ENCODE results near the gene TMCC3.
"Not testable (repeated sequence)": the region's sequence is repeated elsewhere in the genome, so short reads cannot be mapped to it uniquely, and the experiment has no call there.

Gene TMCC3

DNA sequence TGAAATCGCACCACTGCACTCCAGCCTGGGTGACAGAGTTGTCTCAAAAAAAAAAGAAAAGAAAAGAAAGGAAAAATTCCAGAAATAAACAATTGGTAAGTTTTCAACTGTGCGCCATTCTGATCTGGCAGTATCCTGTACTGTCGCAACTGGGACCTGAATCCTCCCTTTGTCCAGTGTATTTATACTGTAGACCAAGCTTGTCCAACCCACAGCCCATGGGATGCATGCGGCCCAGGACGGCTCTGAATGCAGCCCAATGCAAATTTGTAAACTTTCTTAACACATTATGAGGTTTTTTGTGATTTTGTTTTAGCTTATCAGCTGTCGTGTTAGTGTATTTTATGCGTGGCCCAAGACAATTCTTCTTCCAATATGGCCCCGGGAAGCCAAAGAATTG, 84.7 kb downstream of the TMCC3 start:
- DNase-seq (ENCODE audit: low read depth) = no peak

DNA sequence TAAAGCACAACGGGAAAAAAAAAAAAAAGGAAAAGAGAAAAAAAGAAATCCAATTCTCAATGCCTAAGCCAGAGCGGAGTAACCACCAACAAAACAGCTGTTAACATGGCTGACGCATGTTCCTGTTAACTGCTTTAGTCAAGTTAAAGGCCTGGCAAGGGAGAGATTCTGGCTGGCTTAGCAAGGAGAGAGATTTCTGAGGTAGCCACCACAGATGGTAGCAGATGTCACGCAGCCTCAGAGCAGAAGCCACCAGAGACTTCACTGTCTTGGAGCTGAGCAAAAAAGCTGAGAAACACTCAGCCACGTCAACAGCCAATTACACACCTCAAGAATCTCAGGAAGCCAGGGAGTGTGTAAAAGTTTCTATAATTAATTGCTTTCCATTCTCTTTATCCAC, 87.1 kb downstream of the TMCC3 start:
- DNase-seq (ENCODE audit: low read depth) = no peak

DNA sequence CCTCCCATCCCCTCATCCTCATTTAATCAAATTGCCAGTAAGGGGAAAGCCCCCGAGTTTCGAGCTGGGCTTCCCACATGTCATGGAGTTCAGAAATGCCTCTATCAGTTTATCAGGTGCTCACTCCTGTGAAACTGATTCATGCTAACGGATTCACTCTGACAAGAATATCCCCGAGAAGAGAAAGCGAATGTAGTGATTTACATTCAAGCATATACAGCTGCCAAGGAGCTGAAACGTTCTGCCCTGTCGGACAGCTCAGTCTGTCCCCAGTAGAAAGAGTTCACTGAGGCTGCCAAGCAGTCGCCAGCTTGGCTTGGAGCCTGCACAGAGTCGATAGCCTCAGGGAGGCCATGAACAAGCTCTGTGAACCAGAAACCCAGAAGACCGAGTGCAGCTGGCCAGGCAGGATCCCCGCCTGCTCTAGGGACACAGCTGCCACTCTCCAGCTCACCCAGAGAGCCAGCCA, 88.4 kb downstream of the TMCC3 start:
- DNase-seq (ENCODE audit: low read depth) = no peak

DNA sequence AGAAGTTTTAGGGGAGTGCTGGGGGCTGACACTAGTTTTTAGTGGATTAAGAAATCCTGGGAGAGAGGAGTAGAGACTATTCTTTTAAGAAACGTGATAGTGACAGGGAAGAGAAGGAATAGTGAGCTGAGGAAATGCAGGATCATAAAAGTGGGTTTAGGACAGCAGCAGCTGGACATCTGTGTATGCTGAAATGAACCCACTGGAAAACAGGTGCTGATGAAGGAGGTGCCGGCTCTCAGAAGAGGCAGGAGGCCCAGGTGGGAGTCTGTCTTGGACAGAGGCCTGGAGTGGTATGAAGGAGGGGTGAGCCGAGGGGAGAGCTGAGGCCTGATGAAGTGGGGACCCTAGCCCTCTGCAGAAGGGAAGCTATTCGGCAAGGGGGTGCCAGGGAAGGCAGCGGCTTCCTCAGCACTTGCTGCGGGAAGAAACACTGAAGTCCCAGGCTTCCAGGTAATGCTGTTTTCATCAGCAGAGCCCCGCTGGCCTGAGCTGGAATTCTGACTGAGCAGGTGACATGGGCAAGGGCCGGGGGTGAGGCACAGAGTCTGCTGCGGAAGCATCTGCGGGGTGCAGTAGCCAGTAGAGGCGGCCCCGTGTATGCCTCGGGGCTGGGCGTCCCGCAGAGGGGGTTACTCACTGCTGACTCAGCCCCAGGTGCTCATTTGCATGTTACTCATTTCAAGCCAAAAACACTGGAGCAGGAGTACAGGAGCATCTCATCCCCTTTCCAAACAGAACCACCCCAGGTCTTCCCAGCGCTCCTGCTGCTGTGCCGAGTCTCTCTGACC, 89.7 kb downstream of the TMCC3 start:
- no peak for DNase-seq (ENCODE audit: low read depth)

DNA sequence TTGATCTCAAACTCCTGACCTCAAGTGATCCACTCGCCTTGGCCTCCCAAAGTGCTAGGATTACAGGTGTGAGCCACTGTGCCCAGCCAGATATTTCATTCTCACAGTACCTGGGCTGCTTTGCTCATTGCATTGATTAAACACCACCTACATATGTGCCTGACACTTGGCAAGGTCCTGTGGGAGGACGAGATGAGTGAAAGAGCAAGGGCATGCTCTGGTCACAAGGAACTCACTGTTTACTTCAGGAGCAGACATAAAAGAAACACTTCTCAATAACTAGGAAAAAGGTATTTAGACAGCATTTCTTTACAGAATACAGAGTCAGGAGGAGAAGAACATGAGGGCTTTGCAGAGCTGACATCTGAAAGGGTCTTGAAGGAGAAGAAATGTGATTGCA, 91.7 kb downstream of the TMCC3 start:
- DNase-seq (ENCODE audit: low read depth) = no peak

DNA sequence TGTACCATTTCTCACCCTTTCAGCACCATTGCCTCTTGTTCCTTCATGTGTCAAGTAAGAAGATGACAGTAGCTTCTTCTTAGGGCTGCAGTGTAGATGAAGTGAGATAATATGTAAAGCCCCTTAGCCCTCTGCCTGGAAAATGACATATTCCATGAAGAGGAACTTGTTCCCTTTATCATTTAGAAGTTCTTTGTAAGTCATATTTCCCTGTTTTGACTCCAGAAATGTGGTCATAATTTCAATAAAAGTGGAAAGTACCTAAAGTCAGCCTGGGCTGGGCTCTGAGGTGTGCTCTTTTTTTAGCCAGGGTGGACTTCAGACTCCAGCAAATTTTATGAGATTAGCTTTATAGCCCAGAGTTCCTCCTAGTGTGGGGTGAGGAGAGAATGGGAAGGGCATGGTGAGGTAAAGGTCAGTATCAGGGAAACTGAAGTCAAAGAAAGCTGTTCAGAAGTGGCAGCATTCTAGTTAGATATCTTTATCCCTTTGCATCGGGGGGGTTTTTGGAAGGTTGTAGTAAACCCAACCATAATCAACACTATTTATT, 92.5 kb downstream of the TMCC3 start:
- DNase-seq (ENCODE audit: low read depth) = no peak

DNA sequence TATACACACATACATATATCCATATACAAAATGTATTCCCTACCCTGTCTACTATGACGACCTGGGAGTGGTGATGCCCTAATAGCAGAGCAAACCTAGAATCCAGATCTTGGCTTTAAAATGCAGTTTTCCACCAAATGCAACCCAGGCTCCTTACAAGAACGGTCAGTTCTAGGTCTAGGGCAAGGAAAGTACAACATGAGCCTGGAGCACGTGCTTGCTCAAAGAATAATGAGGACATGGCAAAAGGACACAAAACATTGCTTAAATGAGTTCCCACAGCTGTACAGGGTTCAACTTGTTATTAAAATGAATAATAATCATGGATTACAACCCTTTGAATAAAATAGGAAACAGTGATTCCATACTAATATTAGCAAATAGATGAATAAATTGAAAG, 94.7 kb downstream of the TMCC3 start:
- DNase-seq (ENCODE audit: low read depth) = no peak

DNA sequence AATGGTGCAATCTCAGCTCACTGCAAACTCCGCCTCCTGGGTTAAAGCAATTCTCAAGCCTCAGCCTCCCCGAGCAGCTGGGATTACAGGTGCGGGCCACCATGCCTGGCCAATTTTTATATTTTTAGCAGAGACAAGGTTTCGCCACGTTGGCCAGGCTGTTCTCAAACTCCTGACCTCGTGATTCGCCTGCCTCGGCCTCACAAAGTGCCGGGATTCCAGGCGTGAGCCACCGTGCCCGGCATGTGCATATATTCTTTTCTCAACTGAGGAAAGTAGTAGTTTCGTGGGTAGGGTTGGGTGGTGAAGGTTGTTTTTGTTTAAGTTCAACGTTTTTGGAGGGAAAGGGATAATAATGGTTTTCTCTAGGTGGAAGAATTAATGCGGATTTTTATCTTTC, 96.5 kb downstream of the TMCC3 start:
- DNase-seq (ENCODE audit: low read depth) = no peak

DNA sequence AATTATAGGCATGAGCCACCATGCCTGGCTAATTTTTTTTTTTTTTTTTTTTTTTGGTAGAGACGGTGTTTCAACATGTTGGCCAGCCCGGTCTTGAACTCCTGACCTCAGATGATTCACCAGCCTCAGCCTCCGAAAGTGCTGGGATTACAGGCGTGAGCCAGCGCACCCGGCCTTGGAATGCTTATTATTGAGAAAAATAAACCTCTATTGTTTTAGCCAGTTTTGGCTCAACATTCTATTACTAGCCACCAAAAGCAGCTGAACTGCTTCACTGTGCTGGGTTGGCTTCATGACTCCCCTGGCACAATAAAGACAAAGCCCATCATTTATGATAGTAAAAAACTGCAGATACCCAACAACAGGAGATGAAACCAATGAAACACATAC, 97.2 kb downstream of the TMCC3 start:
- DNase-seq (ENCODE audit: low read depth) = no peak

DNA sequence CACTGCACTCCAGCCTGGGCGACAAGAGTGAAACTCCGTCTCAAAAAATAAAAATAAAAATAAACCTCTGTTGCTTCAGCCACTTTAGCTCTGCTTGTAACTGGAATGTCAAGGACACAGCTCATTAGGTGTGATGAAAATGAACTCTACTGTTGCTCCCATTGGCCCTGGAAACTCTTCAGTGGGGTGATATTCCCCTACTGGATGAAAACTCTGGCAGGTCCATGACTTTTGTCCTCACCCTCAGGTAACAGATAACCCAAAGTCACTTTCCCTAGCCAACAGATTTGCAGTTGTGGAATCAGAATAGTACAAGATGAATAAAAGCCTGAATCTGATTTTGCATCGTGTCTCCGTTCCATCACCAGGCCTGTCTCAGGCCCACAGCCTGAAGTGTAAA, 98.5 kb downstream of the TMCC3 start:
- no peak for DNase-seq (ENCODE audit: low read depth)

DNA sequence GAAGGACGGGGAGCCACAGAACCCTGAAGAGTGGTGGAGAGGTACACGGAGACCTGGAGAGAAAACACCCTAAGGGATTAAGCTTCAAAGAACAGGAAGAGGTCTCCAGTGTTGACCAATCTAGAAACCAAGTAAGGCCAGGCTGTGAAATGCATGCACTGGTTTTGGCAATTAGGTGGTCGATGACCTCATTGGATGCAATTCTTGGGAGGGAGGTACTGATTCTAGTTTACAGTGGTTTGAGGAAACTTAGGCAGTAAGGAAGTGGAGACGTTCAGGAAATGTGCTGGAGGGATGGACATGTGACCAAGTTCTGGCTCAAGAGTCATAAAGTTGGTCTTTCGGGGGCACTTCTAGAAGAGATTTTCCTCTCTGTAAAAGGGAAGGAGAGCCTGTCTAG, 99.4 kb downstream of the TMCC3 start:
- DNase-seq (ENCODE audit: low read depth) = no peak

DNA sequence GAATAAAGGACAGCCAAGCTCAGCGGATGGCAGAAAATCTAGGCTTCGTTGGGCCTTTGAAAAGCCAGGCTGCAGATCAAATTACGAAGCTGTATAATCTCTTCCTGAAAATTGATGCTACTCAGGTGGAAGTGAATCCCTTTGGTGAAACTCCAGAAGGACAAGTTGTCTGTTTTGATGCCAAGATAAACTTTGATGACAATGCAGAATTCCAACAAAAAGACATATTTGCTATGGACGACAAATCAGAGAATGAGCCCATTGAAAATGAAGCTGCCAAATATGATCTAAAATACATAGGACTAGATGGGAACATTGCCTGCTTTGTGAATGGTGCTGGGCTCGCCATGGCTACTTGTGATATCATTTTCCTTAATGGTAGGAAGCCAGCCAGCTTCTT, 101.5 kb downstream of the TMCC3 start:
- DNase-seq (ENCODE audit: low read depth) = not testable (repeated sequence)

DNA sequence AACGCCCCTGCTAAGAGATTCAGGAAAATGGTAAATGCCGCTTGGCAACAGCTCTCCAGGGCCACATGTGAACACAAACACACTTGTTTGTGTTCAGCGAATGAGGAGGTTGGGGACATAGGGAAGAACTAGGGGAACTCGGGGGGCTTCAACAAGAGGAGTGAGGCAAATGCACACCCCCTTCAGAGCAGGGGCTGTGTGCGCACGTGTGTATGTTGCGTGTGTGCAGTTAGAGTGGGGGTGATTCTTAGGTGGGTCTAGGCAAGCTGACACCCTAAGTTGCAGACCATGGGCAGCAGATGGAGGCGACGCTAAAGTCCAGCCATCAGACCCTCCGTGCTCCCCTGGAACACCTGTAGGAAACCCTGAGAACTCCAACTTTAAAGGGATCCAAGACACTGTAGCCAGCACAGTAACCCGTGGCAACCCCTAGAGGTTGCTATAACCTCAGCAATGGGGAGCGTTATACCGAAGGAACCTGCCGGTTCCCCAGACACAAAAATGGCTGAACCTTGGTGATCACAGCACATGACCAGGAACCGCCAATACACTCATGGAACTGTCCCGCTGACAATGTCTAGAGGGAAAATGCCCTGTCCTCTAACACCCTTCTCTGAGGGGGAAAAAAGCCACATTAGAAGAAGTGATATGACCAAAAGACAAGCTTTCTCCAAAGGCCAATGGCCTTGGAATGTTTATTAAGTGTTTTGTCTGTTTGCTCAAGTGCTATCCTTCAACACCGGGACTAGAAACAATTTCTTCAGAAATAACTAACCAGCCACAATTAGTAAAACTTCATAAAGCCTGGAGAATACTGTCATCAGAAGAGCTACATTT, 104.2 kb downstream of the TMCC3 start:
- DNase-seq (ENCODE audit: low read depth) = no peak

DNA sequence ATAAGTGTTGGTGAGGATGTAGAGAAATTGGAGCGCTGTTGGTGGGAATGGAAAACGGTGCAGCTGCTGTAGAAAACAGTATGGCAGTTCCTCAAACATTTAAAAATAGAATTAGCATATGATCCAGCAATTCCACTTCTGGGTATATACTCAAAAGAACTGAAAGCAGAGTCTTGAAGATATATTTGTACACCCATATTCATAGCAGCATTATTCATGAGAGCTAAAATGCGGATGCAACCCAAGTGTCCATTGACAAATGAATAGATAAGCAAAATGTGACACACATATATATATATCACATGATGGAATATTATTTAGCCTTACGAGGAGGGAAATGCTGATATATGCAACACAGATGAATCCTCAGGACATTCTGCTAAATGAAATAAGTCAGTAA, 106.0 kb downstream of the TMCC3 start:
- DNase-seq (ENCODE audit: low read depth) = no peak

DNA sequence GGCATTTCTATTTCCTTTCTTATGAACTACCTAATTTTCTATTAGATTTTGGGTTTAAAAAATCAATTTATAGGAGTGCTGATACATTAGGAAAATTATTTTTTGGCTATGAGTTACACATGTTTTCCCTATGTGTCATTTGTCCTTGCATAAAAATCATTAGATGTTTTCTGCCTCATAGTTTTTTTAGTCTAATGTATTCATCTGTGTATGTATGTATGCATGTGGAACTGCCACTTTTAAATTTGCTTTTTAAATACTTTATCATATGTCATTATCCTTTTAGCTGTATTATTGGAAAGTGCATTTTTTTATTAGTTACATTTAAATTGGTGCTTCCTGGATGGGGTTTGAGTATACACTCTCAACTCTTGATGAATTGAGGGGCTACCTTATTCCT, 112.0 kb downstream of the TMCC3 start:
- no peak for DNase-seq (ENCODE audit: low read depth)

DNA sequence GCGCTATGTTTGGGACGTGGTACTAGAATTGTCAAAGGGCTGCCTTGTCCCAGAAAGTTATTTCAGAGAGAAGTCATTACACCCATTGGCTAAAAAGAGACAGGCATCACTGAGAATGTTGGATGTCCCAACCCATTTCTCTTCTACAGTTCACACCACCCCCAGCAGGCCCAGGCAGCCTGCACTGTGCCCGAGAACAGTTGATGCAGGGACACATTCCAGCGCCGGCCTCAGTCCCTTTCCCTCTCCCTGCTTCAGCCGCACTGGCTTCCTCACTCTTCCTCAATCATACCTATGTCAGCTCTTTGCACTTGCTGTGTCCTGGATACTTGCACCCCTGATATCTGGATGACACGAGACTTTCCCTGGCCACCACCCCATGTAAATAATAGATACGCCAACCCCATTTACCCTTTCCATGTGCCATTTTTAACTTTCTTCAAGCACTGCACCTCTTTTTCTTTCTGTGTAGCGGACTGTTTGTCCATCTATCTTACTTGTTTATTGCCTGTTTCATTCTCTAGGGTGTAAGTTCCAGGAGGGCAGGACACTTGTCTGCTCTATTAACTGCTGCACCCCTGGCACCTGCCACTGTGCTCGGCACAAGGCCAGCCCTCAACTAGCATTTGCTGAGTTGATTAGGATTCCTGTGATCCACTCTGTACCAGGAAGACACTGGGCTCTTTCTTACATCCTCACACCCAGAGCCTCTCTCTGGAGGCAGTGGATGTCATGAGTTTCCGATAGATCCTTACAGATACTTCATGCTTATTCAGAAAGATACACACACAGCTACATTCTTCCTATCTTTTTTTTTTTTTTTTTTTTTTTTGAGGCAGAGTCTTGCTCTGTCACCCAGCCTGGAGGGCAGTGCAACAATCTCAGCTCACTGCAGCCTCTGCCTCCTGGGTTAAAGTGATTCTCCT, 114.1 kb downstream of the TMCC3 start:
- no peak for DNase-seq (ENCODE audit: low read depth)

DNA sequence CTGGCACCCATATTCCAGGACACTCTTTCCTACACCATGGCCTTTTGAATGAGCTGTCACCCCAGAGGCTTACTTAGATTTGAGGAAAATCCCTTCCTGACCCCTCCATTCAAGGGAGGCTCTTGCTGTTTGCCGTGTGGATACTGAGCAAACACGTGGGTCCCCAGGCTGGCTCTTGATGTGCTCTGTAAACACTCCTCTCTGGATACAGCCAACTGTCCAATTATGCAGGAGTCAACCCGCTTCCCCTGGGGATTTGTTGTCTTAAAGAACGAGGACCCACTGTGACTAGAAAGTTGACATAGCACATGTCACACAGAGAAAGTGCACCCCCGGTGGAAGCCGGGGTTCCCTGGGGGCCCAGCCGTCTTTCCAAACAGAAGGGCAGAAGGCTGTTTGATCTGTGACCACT, 114.8 kb downstream of the TMCC3 start:
- no peak for DNase-seq (ENCODE audit: low read depth)

DNA sequence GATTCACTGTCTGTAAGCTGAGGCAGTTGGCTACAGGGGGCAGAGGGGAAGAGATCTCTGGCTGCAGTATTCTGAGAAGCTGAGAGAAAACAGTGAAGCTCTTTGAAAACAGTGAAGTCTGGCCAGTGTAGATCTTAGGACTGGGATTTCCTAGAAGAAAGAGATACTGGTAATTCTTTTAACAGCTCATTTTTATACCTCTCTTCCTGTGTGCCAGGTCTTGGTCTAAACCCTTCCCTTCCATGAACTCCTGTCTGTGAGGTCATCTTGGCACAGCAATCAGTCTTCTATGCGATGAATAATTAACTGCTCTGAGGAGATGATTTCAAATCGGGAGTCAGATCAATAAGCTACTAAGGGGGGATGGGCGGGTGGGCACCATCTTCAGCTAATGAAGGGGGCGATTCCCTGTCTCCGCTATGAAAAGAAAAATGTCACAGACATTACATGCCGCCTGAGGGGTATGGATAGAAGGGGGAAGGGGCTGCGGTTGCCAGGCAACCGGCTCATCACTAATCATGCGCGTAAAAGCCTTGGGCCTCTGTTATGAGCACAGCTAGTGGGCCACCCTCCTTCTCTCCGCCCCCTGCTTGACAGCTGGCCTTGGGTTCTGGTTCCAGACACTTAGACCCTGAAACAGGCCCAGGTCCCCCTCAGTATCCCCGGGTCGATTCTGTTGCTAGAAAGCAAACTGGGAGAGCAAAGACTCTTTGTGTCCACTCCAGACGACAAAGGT, 115.4 kb downstream of the TMCC3 start:
- no peak for DNase-seq (ENCODE audit: low read depth)

DNA sequence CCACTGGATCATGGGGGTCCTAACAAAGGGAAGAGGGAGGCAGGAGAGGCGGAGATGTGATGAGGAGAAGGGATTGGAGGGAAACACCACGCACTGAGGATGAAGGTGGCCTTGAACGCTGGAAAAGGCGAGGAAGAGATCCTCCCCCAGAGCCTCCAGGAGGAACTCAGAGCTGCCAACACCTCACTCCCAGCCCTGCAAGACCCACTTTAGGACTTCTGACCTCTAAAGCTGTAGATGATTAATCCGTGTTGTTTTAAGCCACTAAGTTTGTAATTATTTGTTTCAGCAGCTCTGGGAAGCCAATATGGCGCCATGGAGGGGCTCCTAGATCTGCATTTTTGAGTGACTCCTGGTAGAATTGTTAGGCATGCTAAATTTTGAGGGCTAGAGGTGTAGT, 116.1 kb downstream of the TMCC3 start:
- DNase-seq (ENCODE audit: low read depth) = no peak

DNA sequence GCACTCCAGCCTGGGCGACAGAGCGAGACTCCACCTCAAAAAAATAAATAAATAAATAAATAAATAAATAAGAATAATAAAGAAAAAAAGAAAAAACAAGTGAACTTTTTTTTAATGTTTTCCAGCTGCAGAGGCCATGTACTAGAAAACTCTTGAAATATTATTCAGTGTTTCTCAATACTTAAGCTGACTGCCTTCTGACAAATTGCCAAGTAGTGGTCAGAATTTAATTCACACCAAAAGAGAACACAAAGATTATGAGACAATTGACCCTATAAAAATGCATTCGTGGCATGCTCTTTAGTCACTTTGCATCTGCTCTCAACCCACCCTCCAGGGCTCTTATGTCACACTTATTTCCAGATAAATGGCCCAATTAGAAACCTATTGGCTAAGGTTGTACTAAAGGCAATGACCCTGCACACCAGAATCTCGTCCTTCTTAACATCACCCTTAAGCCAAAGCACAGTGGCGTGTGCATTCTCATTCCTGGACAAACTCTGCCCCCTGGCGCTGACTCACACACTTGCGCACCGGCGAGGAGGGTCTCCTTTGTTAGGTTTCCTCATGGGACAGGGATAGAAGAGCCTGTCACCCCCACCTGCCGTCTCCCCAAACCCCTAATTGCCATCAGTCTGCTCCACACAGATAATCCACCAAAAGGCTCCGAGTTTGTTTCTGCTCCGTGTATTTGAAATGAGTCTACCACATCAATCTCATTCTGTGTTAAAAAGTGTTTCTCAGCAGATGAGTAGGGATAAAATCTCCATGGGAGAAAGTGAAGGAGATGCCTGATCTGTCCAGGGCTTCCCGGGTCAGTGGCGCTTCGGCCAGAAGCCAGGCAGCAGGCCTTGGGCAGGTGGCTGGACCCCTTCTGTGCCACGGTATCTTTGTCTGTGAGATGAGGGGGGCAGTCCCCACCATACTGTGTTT, 117.6 kb downstream of the TMCC3 start:
- peak; percentile 8 for DNase-seq (ENCODE audit: low read depth)
